GM21717 (cell line): ENCODE data around the gene BID.
"Not testable (repeated sequence)": the region's sequence is repeated elsewhere in the genome, so short reads cannot be mapped to it uniquely, and the experiment has no call there.

ENCODE experiments used
- ATAC-seq: cut with Tn5 transposase; IDR thresholded peaks from one replicate; pipeline ENCODE4 v1.9.1; 2021; ENCODE audit warnings: mild to moderate bottlenecking, moderate library complexity; ENCODE audit not compliant: unreplicated experiment

BID gene

DNA sequence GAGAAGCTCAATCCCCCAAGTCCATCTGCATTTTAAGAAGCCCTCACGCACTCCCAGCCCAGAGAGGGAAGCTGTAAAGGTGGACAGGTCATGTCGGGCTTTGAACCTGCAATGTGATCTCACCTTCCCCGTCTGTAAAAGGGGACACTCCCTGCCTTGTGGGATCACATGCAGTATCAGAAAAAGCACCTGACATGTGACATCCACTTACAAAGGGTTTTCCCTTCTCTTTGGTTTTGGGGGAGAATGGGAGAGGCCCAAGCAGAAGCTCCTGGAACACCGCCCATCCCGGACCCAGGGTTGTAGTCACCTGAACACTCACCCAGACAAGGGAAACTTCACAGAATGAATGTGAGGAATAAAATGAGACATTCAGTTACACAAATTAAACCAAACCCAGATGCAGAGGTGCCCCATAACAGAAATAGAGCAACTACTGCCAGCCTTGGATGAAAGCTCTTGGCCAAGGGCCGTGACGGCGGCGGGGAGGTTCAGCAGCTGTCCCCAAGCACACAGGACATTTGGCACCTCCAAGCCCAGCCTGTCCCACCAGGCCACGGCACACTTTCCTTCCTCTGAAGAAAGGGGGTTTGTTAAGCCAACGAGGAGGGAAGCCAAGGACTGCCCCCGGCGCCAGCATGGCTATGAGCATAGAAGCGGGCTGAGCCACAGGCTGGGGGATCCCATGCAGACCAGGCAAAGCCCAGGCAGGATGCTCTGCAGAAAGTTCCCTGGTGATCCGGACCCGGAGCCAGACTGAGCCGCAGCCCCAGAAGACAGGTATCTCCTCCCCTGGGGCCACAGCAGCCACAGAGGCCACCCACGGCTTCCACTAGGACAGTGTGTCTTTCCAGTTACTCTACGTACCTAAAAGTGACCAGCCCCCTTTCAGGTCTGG is 3.8 kb downstream of the BID start:
- no peak for ATAC-seq

DNA sequence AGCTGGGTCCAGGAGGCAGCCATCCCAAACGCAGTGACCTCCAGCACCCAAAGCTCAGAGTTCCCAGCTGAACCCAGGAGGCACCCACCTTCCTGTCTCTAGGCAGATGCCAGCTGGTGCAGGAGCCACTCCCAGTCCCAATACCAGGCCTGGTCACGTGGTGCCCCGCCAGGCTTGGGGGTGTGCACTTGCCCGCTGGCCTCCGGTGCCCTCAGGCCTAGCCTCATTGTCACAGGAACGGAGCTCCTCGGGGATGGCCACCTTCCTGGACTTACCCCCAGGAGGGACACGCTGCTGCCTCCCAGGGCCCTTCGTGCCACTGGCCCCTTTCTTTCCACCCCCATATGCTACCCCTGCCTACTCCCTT is 4.6 kb downstream of the BID start:
- ATAC-seq, result no peak

DNA sequence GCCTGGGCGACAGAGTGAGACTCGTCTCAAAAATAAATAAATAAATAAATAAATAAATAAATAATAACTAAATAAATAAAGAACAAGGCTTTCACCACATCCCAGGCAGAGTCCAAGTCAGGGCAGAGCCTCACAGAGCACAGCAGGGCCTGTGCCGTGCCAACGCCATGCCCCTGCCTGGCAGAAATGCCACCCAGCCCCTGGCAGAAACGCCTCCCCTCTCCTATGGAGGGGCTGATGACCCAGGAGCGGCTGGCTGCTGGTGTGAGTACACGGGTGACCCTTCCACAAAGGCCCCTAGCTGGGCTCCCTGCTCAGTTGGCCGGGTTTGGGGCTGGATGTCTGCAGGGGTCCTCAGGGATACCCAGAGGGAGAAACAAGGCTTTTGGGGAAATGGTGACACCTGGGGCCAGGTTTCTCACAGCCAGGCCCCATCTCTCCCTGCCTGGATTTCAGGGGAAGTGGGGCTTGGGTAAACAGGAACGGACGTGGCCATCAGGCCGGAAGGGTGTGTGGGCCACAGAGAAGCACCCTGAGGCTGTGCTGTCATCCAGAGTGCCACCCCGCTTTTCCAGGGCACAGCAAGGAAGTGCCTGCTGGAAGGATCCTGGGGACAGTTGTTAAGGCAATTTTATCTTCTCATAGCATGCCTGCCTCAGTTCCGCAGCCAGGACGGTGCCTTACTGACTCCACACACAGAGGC is 5.1 kb downstream of the BID start:
- no peak for ATAC-seq

GRCh38 chr22:17767233-17768065 is 6.8 kb downstream of the BID start:
- ATAC-seq, result peak; percentile 82

- not testable (repeated sequence) for ATAC-seq
Measured at GRCh38 chr22:17764852-17765251, 9.4 kb downstream of the BID start.

DNA sequence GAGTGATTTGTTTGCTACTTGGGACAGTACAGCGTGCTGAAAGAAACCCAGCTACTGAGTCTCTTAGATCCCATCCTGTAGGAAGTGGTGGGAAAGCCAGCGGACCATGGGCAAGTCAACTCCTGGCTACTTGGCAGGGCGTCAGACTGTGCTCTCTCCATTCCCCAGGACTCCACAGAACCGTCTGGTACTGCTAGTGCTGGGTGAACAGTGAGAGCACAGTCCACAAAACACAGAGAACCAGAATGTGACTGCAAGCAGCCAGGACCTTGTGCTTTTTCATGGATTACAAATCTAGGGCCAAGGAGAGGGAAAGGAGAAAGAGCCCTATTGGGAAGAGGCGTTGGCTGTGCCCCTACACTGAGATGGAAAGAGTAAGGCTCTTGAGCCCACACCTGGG is 10.2 kb downstream of the BID start:
- ATAC-seq, result no peak

GRCh38 chr22:17763442-17763841 is 10.8 kb downstream of the BID start:
- not testable (repeated sequence) for ATAC-seq

GRCh38 chr22:17761138-17761488 is 13.2 kb downstream of the BID start:
- ATAC-seq, result no peak

GRCh38 chr22:17754233-17754925 is 19.9 kb downstream of the BID start:
- ATAC-seq, result no peak

DNA sequence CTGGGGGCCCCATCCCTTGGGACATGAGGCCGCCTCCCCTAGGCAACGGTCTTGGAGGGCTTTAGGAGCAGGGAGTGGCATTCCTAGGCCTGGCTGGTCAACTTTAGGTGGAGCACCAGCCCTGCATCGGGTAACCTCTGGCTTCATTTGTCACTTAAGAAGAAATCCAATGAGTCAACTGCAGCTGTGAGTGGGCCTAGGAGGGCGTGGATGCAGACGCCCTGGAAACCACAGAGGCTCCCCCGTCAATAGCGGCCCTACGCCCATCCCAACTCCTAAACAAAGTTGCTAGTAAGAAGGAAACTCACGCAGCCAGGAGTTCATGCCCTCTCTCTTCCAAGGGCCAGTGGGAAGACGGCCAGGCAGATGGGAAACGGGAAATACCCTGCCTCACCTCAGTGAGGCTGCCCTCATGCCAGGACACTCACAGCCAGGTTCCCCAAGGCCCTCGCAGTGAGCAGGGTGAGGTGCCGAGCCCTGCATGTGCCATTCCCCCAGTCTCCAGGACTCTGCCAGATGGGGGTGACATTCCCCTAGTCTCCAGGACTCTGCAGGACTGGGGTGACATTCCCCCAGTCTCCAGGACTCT is 20.8 kb downstream of the BID start:
- ATAC-seq, result no peak

GRCh38 chr22:17751596-17751995 is 22.7 kb downstream of the BID start:
- ATAC-seq, result no peak

- no peak for ATAC-seq
Measured at GRCh38 chr22:17749605-17750395, 24.5 kb downstream of the BID start.

DNA sequence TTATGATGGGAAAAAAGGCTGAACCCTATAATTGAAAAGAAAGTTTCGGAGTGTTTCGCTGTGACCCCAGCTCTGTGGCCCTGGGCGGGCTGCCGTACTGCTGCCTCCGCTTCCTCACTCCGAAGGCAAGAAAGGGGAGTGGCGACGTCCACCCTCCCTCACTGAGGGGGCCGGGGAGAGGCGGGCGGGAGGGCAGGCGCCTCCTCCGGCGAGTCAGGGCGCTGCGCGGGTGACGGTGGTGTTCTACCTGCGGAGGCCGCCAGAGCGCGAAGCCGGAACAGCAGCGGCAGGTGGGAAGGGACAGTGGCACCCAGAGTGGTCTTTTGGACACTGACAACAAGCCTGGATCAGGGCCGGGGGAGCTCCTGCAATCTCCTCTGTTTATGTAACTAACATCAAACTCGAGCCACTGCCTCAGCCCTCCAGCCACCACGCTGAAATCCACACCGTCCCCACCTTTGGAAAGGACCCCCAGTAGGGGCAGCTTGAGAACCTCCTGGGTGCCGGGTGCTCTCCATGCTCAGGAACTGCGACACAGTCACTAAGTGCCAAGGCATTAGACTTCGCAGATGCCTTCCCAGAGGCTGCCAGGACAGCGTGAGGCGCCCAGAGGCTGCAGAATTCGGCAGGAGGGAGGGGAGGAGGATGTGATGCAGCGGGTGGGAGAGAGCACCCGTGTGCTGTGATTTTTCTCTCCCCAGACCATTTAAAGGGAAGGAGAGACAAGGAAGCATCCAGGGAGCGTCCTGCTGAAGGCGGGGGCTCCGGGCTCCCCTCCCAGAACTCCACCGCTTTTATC is 25.5 kb downstream of the BID start:
- ATAC-seq, result no peak

DNA sequence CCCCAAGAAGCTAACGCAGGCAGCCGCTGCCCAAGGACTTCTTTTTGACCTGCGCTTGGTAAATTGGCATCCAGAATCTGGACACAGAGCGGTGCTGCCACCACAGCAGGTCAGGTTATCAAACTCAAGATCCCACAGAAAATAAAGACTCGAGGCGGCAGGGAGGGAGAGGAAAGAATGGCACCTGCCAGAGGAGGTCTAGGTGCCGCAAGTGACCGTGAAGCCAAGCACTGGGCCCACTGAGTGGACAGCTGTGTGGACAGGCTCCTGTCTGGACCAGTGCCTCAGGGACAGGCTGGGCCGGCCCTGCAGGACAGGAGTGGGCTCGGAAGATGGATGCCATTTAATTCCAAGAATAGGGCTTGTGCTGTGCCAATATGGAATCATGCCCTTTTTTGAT is 27.4 kb downstream of the BID start:
- no peak for ATAC-seq

GRCh38 chr22:17744430-17744829 is 29.8 kb downstream of the BID start:
- ATAC-seq, result no peak

DNA sequence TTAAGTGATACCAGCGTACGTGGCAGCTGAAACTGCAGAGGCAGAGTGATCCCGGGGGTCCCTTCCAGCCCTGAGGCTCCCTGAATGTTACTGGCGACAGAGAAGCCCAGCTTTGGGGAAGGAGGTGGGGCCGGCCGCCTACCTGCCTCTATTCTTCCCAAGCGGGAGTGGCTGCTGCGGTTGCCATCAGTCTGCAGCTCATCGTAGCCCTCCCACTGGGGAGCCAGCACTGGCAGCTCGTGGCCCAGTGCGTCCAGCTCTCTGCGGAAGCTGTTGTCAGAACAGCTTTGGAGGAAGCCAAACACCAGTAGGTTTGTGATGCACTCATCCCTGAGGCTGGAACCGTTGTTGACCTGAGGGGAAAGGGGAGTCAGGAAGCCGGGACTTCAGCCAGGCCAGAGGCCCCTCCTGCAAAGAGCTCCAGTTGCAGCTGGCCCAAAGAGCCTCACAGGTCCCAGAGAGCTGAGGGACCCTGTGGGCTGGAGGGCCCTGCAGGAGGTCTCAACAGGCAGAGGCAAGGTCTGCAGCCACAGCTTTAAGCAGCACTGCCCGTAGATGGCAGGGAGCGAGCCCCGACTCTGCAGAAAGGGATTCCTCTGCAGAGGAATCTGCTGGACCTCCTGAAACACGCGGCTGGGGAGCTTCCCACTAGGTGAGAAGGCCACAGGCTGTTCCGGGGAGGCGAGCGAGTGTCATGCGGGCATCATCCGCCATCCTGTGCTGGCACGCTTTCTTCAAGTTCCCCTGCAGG is 30.4 kb downstream of the BID start:
- ATAC-seq, result no peak

DNA sequence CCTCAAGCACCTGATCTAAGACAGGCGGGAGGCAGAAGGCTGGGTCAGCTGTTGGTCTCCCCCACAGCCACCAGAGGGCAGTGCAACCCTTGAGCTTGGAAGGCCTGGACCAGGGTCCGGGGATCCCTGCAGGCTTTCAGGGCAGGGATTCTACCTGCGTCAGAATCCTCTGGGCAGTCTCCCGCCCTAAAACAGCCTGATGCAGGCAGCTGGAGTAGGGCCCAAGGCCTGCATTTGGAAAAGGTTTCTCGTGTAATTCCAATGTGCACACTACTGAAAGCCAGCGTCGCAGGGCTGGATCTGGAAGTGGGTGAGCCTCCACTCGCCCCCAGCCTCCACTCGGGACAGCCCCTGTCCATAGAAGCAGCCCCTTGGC is 31.8 kb downstream of the BID start:
- ATAC-seq, result peak; percentile 47

DNA sequence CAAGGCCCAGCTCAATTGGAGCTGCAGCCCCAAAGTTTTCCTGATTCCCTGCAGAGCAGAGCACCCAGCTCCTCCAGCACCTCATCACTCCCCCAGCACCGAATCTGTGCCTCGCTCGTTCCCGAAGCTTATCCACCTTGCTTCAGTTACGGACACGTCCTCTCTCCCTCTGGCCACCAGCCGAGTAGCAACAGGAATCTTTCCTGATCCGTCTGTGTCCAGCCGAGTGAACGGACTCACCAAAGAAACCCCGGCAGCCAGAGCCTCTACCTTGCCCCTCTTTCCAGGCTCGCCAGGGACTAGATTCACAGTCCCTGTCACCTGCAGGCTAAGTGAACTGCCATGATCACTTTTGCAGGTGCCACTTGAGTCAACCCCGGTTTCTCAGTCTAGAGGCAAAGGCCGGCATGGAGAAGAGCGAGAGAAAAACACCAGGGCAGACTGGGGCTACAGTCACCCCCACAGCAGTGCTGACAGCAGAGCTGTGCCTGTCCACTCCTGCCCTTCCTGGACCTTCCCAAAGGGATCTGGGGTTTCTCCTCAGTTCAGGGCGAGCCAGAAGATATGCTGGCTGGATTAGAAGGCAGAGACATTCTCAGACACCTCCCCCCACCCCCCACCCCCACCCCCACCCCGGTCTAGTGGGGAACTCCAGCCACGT is 32.3 kb downstream of the BID start:
- no peak for ATAC-seq
